Measurements from ENCODE around the gene LPCAT2. TPM values are rescaled to one million over a fixed set of nuclear protein-coding genes. Genes with fewer than 3 reads are reported as not detected.

The LPCAT2 gene
- total and polyA plus RNA-seq, 2 of the 8 experiments (the other 6 are each of a cell fraction or from before 2014, with no cell fraction given) = 2.2 to 10.6 TPM

DNA sequence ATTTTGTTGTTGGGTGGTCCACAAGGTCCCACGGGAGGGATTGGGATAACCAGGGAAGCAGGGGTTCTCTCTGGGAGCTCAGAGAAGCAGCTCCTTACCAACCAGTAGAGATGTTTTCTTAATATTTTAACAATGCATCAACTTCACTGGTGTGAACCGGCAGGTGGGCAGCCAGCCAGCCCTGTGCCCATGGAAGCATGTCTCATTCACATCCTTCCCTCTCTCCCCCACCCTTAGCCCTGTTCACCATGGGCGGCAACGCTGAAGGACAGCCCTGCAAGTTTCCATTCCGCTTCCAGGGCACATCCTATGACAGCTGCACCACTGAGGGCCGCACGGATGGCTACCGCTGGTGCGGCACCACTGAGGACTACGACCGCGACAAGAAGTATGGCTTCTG, 20.6 kb upstream of the LPCAT2 start:
- Histone ChIP-seq H3K79me1 (ENCODE audit: low read depth, low read length) (no peaks in the 10 kb centered on the region), H3K36me3 (ENCODE audit: control insufficient read depth in 2 of 4, insufficient read depth in 4 of 4, low read length in 3 of 4) (no peaks in the 10 kb centered on the region; a peak in 1 of 8 replicates), H3K23ac (ENCODE audit: insufficient read length) (no peak overlapping the region), H3K9me3 (ENCODE audit: insufficient read depth in 2 of 2, low read depth in 1 of 2, low read length in 1 of 2) (no peaks in the 10 kb centered on the region), H3K4me2 (ENCODE audit: insufficient read depth in 1 of 2, low read depth in 2 of 2, low read length in 2 of 2) (no peak overlapping the region), H3K9ac (replicated peaks in 1 of 4; ENCODE audit: extremely low read depth in 1 of 4, low read depth in 3 of 4, low read length in 3 of 4) (no peak overlapping the region), H3K4me3 (ENCODE audit: extremely low read depth in 1 of 4, insufficient read depth in 2 of 4, low read depth in 3 of 4, low read length in 4 of 4) (no peak overlapping the region), H3K79me2 (ENCODE audit: control insufficient read depth in 1 of 2, insufficient read depth in 2 of 2, low read length in 2 of 2) (no peaks in the 10 kb centered on the region), H2BK20ac (ENCODE audit: low read length) (no peak overlapping the region), H3K27me3 (replicated peaks in 1 of 4; ENCODE audit: control insufficient read depth in 3 of 4, extremely low read depth in 1 of 4, insufficient read depth in 3 of 4, low read length in 3 of 4) (no peaks in the 10 kb centered on the region), H2BK5ac (ENCODE audit: low read depth, low read length) (no peak overlapping the region), H3K18ac (ENCODE audit: extremely low read depth, low read length) (no peak overlapping the region), H4K91ac (replicated peaks; ENCODE audit: insufficient read length, low read length) (no peak overlapping the region), H2AK5ac (ENCODE audit: low read depth, low read length) (no peak overlapping the region), H2BK12ac (ENCODE audit: low read depth, low read length) (no peak overlapping the region), H3K56ac (replicated peaks; ENCODE audit: insufficient read length, low read depth, low read length) (no peak overlapping the region), H3K14ac (ENCODE audit: insufficient read length) (no peak overlapping the region), H3K4ac (replicated peaks; ENCODE audit: insufficient read length, low read depth, low read length) (no peak overlapping the region), H4K20me1 (replicated peaks in 1 of 2; ENCODE audit: control insufficient read depth in 1 of 2, insufficient read depth in 2 of 2, low read length in 2 of 2) (peaks cover 0 to 4% of the 10 kb centered on the region in 2 experiments), H4K8ac (ENCODE audit: extremely low read depth, insufficient read depth, low read length) (no peak overlapping the region), H3K23me2 (ENCODE audit: low read depth, low read length) (no peaks in the 10 kb centered on the region), H3K27ac (ENCODE audit: low read depth, low read length) (no peak overlapping the region), H2AFZ (ENCODE audit: low read length) (no peak overlapping the region), H4K5ac (ENCODE audit: insufficient read length, low read depth, low read length) (no peak overlapping the region), H2BK15ac (ENCODE audit: low read length) (no peak overlapping the region), H2BK120ac (replicated peaks; ENCODE audit: low read depth, low read length) (no peak overlapping the region), H3K4me1 (replicated peaks in 1 of 4; ENCODE audit: control insufficient read depth in 3 of 4, insufficient read depth in 4 of 4, low read length in 3 of 4) (no peaks in the 10 kb centered on the region; a peak in 1 of 7 replicates)
- no peak for FAIRE-seq
- no peak for DNase-seq (ENCODE audit: low read depth in 1 of 2, low spot score in 2 of 2)
- CTCF ChIA-PET (ENCODE audit: partially characterized antibody) = interaction anchor here (5.8 kb wide), 1 partner anchor 14 kb away, joined by 39 read pairs; no protein-coding TSS in a partner anchor
- 95% methylated on average over 12 of the region's 12 CpGs; no CpG with 5 or more reads in 1 of the 2 experiments for WGBS, 2 experiments (ENCODE audit: extremely low coverage in 1 of 2, insufficient coverage in 1 of 2, insufficient read length in 1 of 2, insufficient replicate concordance in 2 of 2, low coverage in 1 of 2, low lambda C conversion rate in 2 of 2, missing lambda C conversion rate in 1 of 2)
- POLR2A ChIA-PET (ENCODE audit: partially characterized antibody) = interaction anchor here (2.3 kb wide), 1 partner anchor 8 kb away, joined by 6 read pairs; no protein-coding TSS in a partner anchor
- TF ChIP-seq CBX5 (IDR thresholded peaks at IDR 0.05; ENCODE audit: low read depth, low read length) (no peak), CREB1 (IDR thresholded peaks at IDR 0.05) (no peak), POU5F1 (IDR thresholded peaks at IDR 0.05; ENCODE audit: low read depth, low read length) (no peak), JUND (IDR thresholded peaks at IDR 0.05; ENCODE audit: low read length) (no peak), NRF1 (IDR thresholded peaks at IDR 0.05; ENCODE audit: low read depth, low read length) (no peak), EP300 (IDR thresholded peaks at IDR 0.05; ENCODE audit: borderline replicate concordance in 1 of 2, low read depth in 2 of 2, low read length in 2 of 2) (no peak), RBBP5 (IDR thresholded peaks at IDR 0.05; ENCODE audit: borderline replicate concordance, low read depth, low read length) (no peak), SIX5 (IDR thresholded peaks at IDR 0.05; ENCODE audit: low read depth, low read length) (no peak), SIN3A (conservative IDR thresholded peaks at IDR 0.05 in 1 of 2, IDR thresholded peaks at IDR 0.05 in 1 of 2; ENCODE audit: low read depth in 1 of 2, low read length in 2 of 2) (no peak), SIRT6 (IDR thresholded peaks at IDR 0.05; ENCODE audit: low read length) (no peak), HDAC2 (IDR thresholded peaks at IDR 0.05; ENCODE audit: borderline replicate concordance in 1 of 2, low read depth in 2 of 2, low read length in 2 of 2) (no peak)
- TF ChIP-seq, protein P1, sequence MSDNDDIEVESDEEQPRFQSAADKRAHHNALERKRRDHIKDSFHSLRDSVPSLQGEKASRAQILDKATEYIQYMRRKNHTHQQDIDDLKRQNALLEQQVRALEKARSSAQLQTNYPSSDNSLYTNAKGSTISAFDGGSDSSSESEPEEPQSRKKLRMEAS (IDR thresholded peaks at IDR 0.05) = no peak
- TF ChIP-seq, protein P2, sequence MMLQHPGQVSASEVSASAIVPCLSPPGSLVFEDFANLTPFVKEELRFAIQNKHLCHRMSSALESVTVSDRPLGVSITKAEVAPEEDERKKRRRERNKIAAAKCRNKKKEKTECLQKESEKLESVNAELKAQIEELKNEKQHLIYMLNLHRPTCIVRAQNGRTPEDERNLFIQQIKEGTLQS (IDR thresholded peaks at IDR 0.05; ENCODE audit: insufficient read depth, low read depth, low read length) = no peak
